HFF-Myc (cell line): ENCODE measurements around the gene LCE2D.

Source experiments
- DNase-seq: peaks from one replicate; pipeline ENCODE4 v3.0.0-alpha.2; 2011; ENCODE audit warnings: low read depth; ENCODE audit errors: extremely low read depth
- H3K4me3 ChIP-seq: replicated peaks from 2 replicates; pipeline ENCODE4 v1.5.1; 2011; ENCODE audit warnings: low read depth, mild to moderate bottlenecking, control low read depth, low read length
- TF ChIP-seq, protein P1 (sequence below): IDR thresholded peaks from 2 replicates; pipeline ENCODE4 v1.5.1; 2012; ENCODE audit warnings: mild to moderate bottlenecking, low read depth, low read length, control low read depth; ENCODE audit errors: missing control alignments

Gene LCE2D

GRCh38 chr1:152663098-152663497 is at the start of gene LCE2D:
LCE2D (plus strand) TSS chr1:152663380; CDS start chr1:152664106, 726 bp downstream.
- TF ChIP-seq, protein P1, sequence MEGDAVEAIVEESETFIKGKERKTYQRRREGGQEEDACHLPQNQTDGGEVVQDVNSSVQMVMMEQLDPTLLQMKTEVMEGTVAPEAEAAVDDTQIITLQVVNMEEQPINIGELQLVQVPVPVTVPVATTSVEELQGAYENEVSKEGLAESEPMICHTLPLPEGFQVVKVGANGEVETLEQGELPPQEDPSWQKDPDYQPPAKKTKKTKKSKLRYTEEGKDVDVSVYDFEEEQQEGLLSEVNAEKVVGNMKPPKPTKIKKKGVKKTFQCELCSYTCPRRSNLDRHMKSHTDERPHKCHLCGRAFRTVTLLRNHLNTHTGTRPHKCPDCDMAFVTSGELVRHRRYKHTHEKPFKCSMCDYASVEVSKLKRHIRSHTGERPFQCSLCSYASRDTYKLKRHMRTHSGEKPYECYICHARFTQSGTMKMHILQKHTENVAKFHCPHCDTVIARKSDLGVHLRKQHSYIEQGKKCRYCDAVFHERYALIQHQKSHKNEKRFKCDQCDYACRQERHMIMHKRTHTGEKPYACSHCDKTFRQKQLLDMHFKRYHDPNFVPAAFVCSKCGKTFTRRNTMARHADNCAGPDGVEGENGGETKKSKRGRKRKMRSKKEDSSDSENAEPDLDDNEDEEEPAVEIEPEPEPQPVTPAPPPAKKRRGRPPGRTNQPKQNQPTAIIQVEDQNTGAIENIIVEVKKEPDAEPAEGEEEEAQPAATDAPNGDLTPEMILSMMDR, result no peak
- H3K4me3 ChIP-seq, result no peak within 1 kb of the TSS
- DNase-seq, result no peak

GRCh38 chr1:152613511-152613910 is 49.7 kb upstream of the LCE2D start, which contains the start of gene LCE3B:
LCE3B (plus strand) TSS chr1:152613811; CDS start chr1:152613811, 0 bp downstream.
- DNase-seq, result no peak
- H3K4me3 ChIP-seq, result no peak within 1 kb of the TSS
- TF ChIP-seq, protein P1, result no peak

GRCh38 chr1:152621993-152622392 is 41.2 kb upstream of the LCE2D start:
- H3K4me3 ChIP-seq, result no peak overlapping the region
- DNase-seq, result no peak
- TF ChIP-seq, protein P1, result no peak

GRCh38 chr1:152622803-152623202 is 40.4 kb upstream of the LCE2D start, which contains the start of gene LCE3A:
LCE3A (minus strand) TSS chr1:152623103; CDS start chr1:152623103, 0 bp downstream.
- TF ChIP-seq, protein P1, result no peak
- DNase-seq, result no peak
- H3K4me3 ChIP-seq, result no peak within 1 kb of the TSS

DNA sequence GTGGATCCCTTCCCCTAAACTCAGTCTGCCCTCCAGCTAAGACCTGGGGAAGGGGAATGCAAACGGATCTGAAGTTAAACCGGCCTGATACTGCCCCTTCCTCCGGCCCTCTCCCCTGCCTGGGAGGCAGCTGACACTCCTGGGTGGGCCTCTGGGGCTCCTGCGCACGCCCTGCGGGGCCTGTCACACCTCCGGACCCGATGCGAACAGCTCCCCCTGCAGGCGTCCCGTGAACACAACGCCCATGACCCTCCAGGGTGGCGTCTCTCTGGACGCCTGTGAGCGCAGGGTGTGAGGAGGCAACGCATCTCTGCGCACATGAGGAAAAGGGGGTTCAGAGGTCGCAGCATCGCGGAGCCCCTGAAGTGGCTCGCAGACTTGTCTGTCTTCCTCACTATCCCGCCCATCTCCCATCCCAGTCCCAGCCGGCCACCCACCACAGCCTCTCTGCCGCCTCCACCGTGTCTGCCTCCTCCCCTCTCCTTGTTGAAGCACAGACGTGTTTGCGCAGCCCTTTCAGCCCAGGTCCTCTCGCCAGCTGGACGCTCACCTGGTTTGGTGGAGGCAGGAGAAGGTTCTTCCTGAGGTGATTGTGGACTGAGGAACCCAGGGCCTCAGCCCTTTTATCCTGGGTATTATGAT is 39.9 kb upstream of the LCE2D start:
- no peak overlapping the region for H3K4me3 ChIP-seq
- TF ChIP-seq, protein P1, result no peak
- DNase-seq, result no peak

DNA sequence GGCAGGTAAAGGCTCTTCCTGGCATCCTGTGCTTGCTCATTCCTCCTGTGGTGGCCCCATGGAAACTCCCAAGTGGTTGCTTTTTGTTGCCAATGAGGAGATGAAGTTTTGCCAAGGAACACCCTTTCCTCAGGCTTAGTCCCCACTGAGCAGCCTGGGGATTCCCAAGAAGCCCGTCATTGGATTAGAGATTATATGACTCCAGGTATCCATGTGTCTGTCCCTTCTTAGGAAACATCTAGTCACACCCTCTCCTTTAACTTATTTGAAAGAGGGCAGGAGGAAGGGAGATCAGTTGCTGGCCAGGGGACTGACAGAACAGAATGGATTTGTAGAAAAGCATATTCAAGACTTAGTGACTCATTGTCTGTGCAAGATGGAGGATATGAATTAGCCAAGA is 36.4 kb upstream of the LCE2D start:
- DNase-seq, result no peak
- TF ChIP-seq, protein P1, result no peak

More for the DNA sequence above, 36.4 kb upstream of the LCE2D start:
- H3K4me3 ChIP-seq, result no peak overlapping the region
